Ishikawa (cell line): ENCODE data around the gene PARP2.

Source experiments
- CEBPB ChIP-seq: IDR thresholded peaks from 2 replicates; pipeline ENCODE4 v1.6.1; 2012
- CREB1 ChIP-seq: IDR thresholded peaks from 2 replicates; pipeline ENCODE4 v1.6.1; 2012; ENCODE audit warnings: low read depth
- EGR1 ChIP-seq: IDR thresholded peaks from 2 replicates; pipeline ENCODE4 v1.6.1; 2012
- EP300 ChIP-seq: IDR thresholded peaks from 2 replicates; pipeline ENCODE4 v1.6.1; 2012; ENCODE audit warnings: borderline replicate concordance
- FOXM1 ChIP-seq: IDR thresholded peaks from 2 replicates; pipeline ENCODE4 v1.6.1; 2012; ENCODE audit warnings: low read depth, borderline replicate concordance
- NFIC ChIP-seq: IDR thresholded peaks from 2 replicates; pipeline ENCODE4 v1.6.1; 2012
- RAD21 ChIP-seq: IDR thresholded peaks from 2 replicates; pipeline ENCODE4 v1.6.1; 2012; ENCODE audit warnings: low read depth
- TAF1 ChIP-seq: IDR thresholded peaks from 2 replicates; pipeline ENCODE4 v1.6.1; 2012; ENCODE audit warnings: low read depth, mild to moderate bottlenecking
- TEAD4 ChIP-seq: IDR thresholded peaks from 2 replicates; pipeline ENCODE4 v1.6.1; 2012
- YY1 ChIP-seq: IDR thresholded peaks from 2 replicates; pipeline ENCODE4 v1.6.1; 2012; ENCODE audit warnings: low read depth
- ZBTB7A ChIP-seq: IDR thresholded peaks from 2 replicates; pipeline ENCODE4 v1.6.1; 2012; ENCODE audit warnings: low read depth
- TF ChIP-seq, protein P1 (sequence below): IDR thresholded peaks from 2 replicates; pipeline ENCODE4 v1.6.1; 2012
- TF ChIP-seq, protein P2 (sequence below): IDR thresholded peaks from 2 replicates; pipeline ENCODE4 v1.6.1; 2012
- TF ChIP-seq, protein P3 (sequence below): IDR thresholded peaks from 2 replicates; pipeline ENCODE4 v1.6.1; 2012; ENCODE audit warnings: low read depth, mild to moderate bottlenecking

DNA sequence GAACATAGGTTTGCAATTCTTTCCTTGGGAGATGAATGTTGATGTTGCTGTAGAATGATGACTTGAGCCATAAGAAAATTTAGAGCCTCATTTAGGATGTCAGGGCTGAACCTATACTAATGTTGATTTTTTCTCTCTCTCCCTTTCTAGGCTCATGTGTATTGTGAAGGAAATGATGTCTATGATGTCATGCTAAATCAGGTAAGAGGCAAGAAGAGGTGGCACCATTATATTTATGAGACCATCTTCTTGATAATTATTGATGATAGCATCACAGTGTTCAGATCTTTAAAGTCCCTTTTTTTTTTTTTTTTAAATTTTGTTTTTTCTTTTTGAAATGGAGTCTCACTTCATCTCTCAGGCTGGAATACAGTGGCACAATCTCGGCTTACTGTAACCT is 3.3 kb downstream of the PARP2 start:
- TF ChIP-seq TEAD4 (no peak), FOXM1 (no peak), EP300 (no peak), NFIC (no peak), TAF1 (no peak), CREB1 (no peak), RAD21 (no peak), ZBTB7A (no peak), YY1 (no peak), EGR1 (no peak), CEBPB (no peak)
- TF ChIP-seq, protein P1, sequence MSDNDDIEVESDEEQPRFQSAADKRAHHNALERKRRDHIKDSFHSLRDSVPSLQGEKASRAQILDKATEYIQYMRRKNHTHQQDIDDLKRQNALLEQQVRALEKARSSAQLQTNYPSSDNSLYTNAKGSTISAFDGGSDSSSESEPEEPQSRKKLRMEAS = no peak
- TF ChIP-seq, protein P2, sequence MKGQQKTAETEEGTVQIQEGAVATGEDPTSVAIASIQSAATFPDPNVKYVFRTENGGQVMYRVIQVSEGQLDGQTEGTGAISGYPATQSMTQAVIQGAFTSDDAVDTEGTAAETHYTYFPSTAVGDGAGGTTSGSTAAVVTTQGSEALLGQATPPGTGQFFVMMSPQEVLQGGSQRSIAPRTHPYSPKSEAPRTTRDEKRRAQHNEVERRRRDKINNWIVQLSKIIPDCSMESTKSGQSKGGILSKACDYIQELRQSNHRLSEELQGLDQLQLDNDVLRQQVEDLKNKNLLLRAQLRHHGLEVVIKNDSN = no peak
- TF ChIP-seq, protein P3, sequence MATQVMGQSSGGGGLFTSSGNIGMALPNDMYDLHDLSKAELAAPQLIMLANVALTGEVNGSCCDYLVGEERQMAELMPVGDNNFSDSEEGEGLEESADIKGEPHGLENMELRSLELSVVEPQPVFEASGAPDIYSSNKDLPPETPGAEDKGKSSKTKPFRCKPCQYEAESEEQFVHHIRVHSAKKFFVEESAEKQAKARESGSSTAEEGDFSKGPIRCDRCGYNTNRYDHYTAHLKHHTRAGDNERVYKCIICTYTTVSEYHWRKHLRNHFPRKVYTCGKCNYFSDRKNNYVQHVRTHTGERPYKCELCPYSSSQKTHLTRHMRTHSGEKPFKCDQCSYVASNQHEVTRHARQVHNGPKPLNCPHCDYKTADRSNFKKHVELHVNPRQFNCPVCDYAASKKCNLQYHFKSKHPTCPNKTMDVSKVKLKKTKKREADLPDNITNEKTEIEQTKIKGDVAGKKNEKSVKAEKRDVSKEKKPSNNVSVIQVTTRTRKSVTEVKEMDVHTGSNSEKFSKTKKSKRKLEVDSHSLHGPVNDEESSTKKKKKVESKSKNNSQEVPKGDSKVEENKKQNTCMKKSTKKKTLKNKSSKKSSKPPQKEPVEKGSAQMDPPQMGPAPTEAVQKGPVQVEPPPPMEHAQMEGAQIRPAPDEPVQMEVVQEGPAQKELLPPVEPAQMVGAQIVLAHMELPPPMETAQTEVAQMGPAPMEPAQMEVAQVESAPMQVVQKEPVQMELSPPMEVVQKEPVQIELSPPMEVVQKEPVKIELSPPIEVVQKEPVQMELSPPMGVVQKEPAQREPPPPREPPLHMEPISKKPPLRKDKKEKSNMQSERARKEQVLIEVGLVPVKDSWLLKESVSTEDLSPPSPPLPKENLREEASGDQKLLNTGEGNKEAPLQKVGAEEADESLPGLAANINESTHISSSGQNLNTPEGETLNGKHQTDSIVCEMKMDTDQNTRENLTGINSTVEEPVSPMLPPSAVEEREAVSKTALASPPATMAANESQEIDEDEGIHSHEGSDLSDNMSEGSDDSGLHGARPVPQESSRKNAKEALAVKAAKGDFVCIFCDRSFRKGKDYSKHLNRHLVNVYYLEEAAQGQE = no peak
